Smooth muscle cell (in vitro differentiated cells): Measurements from ENCODE around the gene COX6B1. TPM values are rescaled to one million over a fixed set of nuclear protein-coding genes. Genes with fewer than 3 reads are reported as not detected.
A peak's percentile ranks its signal among the peaks of the same experiment; 100 is the strongest.

ENCODE experiments used
- DNase-seq: peaks from one replicate; lab custom pipeline; 2025; ENCODE audit not compliant: unreplicated experiment; lab: John Stamatoyannopoulos, UW
- H2AFZ ChIP-seq: fragments of 200-600 bp; sonication (generic); 2 replicates; pipeline ENCODE4 v1.6.0; 2016; ENCODE audit warnings: antibody characterized with exemption, low read depth, mild to moderate bottlenecking
- H3F3A ChIP-seq: fragments of 200-600 bp; sonication (generic); 2 replicates; pipeline ENCODE4 v1.6.0; 2017; ENCODE audit warnings: antibody characterized with exemption, low read depth
- H3K27ac ChIP-seq: fragments of 200-600 bp; sonication (generic); 2 replicates; pipeline ENCODE4 v1.5.1; 2016; ENCODE audit warnings: low read depth, mild to moderate bottlenecking
- H3K27me3 ChIP-seq: fragments of 200-600 bp; sonication (generic); 2 replicates; pipeline ENCODE4 v1.6.1; 2016; ENCODE audit warnings: low read depth, mild to moderate bottlenecking
- H3K36me3 ChIP-seq: fragments of 200-600 bp; sonication (generic); 2 replicates; pipeline ENCODE4 v1.5.1; 2016; ENCODE audit warnings: low read depth
- H3K4me1 ChIP-seq: fragments of 200-600 bp; sonication (generic); 2 replicates; pipeline ENCODE4 v1.5.1; 2016; ENCODE audit warnings: low read depth
- H3K4me2 ChIP-seq: fragments of 200-600 bp; sonication (generic); 2 replicates; pipeline ENCODE4 v1.6.0; 2016; ENCODE audit warnings: mild to moderate bottlenecking
- H3K4me3 ChIP-seq: fragments of 200-600 bp; sonication (generic); 2 replicates; pipeline ENCODE4 v1.5.1; 2016; ENCODE audit warnings: mild to moderate bottlenecking
- H3K79me2 ChIP-seq: fragments of 200-600 bp; sonication (generic); 2 replicates; pipeline ENCODE4 v1.6.0; 2016; ENCODE audit warnings: low read depth, mild to moderate bottlenecking
- H3K9ac ChIP-seq: fragments of 200-600 bp; sonication (generic); 2 replicates; pipeline ENCODE4 v1.6.0; 2016; ENCODE audit warnings: low read depth
- H3K9me3 ChIP-seq: fragments of 200-600 bp; sonication (generic); replicated peaks from 2 replicates; pipeline ENCODE4 v1.5.1; 2016; ENCODE audit warnings: low read depth
- H4K20me1 ChIP-seq: fragments of 200-600 bp; sonication (generic); 2 replicates; pipeline ENCODE4 v1.6.0; 2016; ENCODE audit warnings: low read depth
- WGBS: methylation state at CpG from one replicate; pipeline ENCODE4 v1.1.7; 2016; ENCODE audit warnings: low lambda C conversion rate; 5-methylcytosine and 5-hydroxymethylcytosine counted together
- polyA plus RNA-seq: library from polyadenylated mRNA; unstranded; fragments of >200 nt; fragmentation: Nextera tagmentation; extraction: Ambion mirVana; gene quantifications from 2 replicates; pipeline ENCODE4 v1.2.1, GENCODE V29; 2016
- total RNA-seq: library from RNA; depleted of rRNA; stranded (reverse); fragments of >200 nt; gene quantifications from 2 replicates; pipeline ENCODE4 v1.2.3, GENCODE V29; 2014
- TF ChIP-seq, protein P1 (sequence below): fragments of 200-600 bp; sonication (generic); IDR thresholded peaks from 2 replicates; pipeline ENCODE4 v1.5.1; 2017; ENCODE audit warnings: borderline replicate concordance, mild to moderate bottlenecking, antibody characterized with exemption; ENCODE audit not compliant: insufficient read depth, poor library complexity, severe bottlenecking

COX6B1 gene
- total and polyA plus RNA-seq, 2 experiments from 2014 or later: 622 to 971 TPM

DNA sequence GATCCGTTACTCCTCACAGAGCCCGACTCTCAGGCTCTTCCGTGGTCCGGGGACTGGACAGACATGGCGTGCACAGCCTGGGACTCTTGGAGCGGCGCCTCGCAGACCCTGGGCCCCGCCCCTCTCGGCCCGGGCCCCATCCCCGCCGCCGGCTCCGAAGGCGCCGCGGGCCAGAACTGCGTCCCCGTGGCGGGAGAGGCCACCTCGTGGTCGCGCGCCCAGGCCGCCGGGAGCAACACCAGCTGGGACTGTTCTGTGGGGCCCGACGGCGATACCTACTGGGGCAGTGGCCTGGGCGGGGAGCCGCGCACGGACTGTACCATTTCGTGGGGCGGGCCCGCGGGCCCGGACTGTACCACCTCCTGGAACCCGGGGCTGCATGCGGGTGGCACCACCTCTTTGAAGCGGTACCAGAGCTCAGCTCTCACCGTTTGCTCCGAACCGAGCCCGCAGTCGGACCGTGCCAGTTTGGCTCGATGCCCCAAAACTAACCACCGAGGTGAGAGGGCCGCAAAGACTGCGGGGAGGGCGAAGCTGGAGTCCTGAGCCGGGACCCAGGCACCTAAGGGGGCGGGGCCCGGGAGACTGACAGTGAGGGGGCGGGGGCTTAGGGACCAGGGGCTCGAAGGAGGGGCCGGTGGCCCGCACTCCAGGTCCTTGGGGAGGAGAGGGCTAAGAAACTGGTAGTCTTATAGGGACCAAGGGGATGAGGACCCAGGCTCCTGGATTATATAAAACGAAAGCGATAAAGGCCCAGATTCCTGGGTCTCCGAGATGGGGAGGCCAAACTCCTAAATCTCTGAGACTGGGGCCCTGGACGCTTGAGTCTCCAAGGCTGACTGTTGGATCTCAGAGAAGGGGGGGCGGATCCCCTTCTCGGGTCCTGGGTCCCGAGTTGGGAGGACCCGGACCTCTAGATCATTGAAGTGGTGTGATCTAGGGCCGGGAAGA lies 4.6 kb upstream of the COX6B1 start:
- peak; percentile 86 for DNase-seq
- TF ChIP-seq, protein P1, sequence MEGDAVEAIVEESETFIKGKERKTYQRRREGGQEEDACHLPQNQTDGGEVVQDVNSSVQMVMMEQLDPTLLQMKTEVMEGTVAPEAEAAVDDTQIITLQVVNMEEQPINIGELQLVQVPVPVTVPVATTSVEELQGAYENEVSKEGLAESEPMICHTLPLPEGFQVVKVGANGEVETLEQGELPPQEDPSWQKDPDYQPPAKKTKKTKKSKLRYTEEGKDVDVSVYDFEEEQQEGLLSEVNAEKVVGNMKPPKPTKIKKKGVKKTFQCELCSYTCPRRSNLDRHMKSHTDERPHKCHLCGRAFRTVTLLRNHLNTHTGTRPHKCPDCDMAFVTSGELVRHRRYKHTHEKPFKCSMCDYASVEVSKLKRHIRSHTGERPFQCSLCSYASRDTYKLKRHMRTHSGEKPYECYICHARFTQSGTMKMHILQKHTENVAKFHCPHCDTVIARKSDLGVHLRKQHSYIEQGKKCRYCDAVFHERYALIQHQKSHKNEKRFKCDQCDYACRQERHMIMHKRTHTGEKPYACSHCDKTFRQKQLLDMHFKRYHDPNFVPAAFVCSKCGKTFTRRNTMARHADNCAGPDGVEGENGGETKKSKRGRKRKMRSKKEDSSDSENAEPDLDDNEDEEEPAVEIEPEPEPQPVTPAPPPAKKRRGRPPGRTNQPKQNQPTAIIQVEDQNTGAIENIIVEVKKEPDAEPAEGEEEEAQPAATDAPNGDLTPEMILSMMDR: no peak
- Histone ChIP-seq H3K4me2 (peak overlapping the region; percentile 91), H4K20me1 (no peaks in the 10 kb centered on the region), H3K9ac (peak overlapping the region; percentile 26), H2AFZ (peak overlapping the region; percentile 80), H3K79me2 (peaks cover 4% of the 10 kb centered on the region), H3K36me3 (no peaks in the 10 kb centered on the region), H3K9me3 (no peaks in the 10 kb centered on the region), H3K27ac (peak overlapping the region; percentile 86), H3K27me3 (no peaks in the 10 kb centered on the region), H3K4me1 (peaks cover 13% of the 10 kb centered on the region), H3F3A (peaks cover 21% of the 10 kb centered on the region), H3K4me3 (peak overlapping the region; percentile 61)
- WGBS: under 1% methylated on average over 58 of the region's 69 CpGs

DNA sequence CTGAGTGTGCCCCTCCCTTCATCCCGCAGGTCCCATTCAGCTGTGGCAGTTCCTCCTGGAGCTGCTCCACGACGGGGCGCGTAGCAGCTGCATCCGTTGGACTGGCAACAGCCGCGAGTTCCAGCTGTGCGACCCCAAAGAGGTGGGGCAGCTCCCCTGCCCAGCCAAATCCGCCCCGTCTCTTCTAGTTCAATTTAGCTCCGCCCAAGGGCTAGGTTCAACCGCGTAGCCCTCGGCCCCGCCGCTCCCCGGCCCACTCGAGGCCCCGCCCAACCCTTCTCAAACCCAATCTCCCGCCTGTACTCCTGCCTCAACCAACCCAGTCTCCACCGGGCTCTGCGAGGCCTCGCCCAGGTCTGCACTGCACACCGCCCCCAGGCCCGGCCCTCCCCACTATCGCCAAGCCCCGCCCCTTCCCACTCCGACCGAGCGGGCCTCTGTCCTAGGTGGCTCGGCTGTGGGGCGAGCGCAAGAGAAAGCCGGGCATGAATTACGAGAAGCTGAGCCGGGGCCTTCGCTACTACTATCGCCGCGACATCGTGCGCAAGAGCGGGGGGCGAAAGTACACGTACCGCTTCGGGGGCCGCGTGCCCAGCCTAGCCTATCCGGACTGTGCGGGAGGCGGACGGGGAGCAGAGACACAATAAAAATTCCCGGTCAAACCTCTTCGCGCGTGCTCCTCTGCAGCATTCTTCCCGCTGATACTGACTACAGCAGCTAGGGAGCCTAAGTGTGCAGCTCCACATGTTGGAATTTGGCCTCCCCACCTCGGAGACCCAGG lies 3.7 kb upstream of the COX6B1 start:
- Histone ChIP-seq H3K4me1 (peaks cover 18% of the 10 kb centered on the region), H3K9me3 (no peaks in the 10 kb centered on the region), H3K4me2 (peak overlapping the region; percentile 91), H3F3A (peaks cover 21% of the 10 kb centered on the region), H2AFZ (peak overlapping the region; percentile 80), H3K27me3 (no peaks in the 10 kb centered on the region), H4K20me1 (peaks cover 4% of the 10 kb centered on the region), H3K27ac (peak overlapping the region; percentile 86), H3K9ac (peak overlapping the region; percentile 26), H3K36me3 (no peaks in the 10 kb centered on the region), H3K79me2 (peaks cover 12% of the 10 kb centered on the region), H3K4me3 (peak overlapping the region; percentile 61)
- DNase-seq: peak; percentile 82
- 2% methylated on average over 60 of the region's 60 CpGs for WGBS
- TF ChIP-seq, protein P1: no peak

DNA sequence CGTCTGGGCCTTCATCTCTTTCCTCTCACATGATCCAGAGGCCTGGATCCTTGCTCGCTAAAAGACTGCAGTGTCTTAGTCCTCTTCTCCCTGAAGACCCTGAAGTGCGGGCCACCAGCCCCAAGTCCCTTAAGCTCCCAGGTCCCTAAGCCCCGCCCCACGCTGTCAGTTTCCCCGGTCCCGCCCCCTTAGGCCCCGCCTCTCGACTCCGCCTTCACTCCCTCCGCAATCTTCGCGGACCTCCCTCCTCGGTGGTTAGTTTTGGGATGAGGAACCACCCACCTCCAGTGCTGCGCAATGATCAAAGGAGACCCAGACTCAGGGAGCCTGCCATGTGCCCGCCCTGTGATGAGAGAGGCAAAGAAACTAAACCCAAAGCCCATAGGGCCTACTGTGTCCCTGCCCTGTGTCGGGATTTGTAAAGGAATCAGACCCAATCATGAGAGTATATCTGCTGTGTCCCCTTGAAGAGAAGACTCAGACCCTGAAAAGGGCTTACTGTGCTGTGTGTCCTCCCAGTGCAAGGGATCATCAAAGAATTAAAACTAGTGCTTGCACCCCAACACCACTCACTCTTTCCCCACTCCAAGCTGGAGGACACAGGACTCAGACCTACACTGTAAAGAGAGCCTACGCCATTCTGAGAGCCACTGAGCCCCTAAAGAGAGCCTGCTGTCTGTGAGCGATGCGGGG lies 3.0 kb upstream of the COX6B1 start:
- H3K9ac ChIP-seq: no peak overlapping the region

More for the DNA sequence above, 3.0 kb upstream of the COX6B1 start:
- 15% methylated on average over 20 of the region's 20 CpGs for WGBS
- Histone ChIP-seq H3K4me3 (peak overlapping the region; percentile 61), H2AFZ (peak overlapping the region; percentile 48), H3K4me2 (peak overlapping the region; percentile 91), H3K9me3 (no peaks in the 10 kb centered on the region), H4K20me1 (peaks cover 12% of the 10 kb centered on the region), H3K36me3 (no peaks in the 10 kb centered on the region), H3K79me2 (peaks cover 20% of the 10 kb centered on the region), H3K4me1 (peaks cover 18% of the 10 kb centered on the region), H3K27me3 (no peaks in the 10 kb centered on the region), H3F3A (peaks cover 16% of the 10 kb centered on the region), H3K27ac (no peak overlapping the region)
- TF ChIP-seq, protein P1: no peak
- peak; percentile 52 for DNase-seq
